Activated CD4-positive, CD25-positive, alpha-beta regulatory T cell treated with anti-CD3 and anti-CD28 coated beads, Interleukin-2, amount 50 U/mL, for 24 hours (primary cell): ENCODE measurements around the gene COMMD6.
A peak's percentile ranks its signal among the peaks of the same experiment; 100 is the strongest.

Experiments used
- ATAC-seq, 2 donors: fragments of 150-1000 bp; cut with Tn5 transposase; one replicate each; pipeline ENCODE4 v1.10.0; 2021; ENCODE audit warnings: mild to moderate bottlenecking in 1 of 2, moderate library complexity in 1 of 2

Gene COMMD6

DNA sequence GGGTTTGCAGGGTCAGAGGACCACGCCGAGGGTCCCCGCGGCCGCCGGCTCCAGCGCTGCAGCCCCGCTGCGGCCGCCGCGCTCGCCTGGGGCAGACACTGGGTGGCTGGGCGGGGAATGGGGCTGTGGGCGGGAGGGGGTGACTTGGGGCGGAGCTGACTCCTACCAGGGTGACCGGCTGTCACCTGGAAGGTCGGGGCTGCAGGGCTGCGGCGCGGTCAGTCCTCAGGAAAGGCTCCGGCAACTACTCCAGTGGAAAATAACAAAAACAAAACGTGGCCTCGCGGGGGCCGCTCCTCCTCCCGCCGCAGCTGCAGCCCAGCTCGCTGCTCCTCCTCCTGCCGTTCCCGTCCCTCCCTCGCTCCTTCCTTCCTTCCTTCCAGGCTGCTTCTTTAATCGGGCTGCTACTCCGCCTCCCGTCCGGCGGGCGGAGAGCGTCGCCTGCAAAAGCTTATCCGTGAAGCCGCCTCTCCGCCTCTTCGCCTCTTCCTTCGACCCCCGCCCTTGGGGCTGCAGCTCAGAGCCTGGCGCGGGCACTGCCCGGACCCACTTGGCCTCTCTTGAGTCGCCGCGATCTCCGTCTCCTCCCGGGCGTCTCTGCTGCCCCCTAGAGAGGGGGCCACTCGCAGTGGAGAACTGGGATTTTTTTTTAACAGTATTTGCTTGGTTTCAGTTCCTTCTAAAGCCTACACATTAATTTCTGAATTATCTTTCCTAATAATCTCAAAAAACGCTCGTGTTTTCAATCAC lies 55.4 kb downstream of the COMMD6 start, which contains the start of gene TBC1D4:
TSS of gene TBC1D4 (minus strand) at position 100 of the 750 bp plus-strand sequence. CDS start 402 bp downstream, outside the sequence.
- peak; percentile 74 for ATAC-seq

DNA sequence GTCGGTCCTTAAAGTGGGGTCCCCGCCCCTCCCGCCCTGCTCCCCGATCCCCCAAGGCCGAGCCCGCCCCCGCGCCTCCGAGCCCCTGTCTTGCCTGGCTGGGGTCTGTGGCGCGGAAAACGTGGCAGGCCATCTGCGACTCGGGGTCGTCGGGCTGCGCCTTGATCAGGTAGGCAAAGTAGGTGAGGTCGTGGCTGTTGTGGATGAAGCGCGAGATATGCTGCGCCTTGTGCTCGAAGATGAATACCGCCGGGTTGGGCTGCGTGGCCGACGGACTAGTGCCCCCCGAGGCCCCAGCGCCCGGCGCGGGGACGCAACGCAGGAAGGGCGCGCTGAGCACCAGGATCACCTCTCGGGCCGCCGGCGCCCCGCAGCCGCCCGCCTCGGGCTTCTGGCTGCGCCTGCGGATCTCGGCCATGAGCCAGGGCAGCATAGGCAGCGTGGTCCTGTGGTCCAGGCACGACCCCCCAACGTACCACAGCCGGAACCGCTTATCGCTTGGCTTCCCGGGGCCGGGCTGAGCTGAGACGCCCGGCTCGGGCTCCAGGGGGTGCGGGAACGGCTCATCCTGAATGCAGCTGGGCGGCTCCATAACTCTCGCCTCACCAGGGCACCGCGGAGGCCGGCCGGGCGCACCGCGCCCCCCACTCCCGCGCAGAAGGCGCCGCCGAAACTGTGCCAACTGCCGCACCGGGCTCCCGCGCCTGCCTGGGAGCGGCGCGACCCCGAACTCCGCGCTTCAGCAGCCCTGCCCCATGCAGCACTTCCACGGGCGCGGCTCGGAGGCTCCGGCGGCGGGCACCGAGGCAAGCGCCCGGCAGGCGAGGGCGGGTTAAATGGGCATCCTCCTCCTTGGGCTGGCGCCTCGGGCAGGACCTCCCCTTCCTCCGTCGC lies 56.2 kb downstream of the COMMD6 start:
- ATAC-seq, result peak; percentile 33 to 38

DNA sequence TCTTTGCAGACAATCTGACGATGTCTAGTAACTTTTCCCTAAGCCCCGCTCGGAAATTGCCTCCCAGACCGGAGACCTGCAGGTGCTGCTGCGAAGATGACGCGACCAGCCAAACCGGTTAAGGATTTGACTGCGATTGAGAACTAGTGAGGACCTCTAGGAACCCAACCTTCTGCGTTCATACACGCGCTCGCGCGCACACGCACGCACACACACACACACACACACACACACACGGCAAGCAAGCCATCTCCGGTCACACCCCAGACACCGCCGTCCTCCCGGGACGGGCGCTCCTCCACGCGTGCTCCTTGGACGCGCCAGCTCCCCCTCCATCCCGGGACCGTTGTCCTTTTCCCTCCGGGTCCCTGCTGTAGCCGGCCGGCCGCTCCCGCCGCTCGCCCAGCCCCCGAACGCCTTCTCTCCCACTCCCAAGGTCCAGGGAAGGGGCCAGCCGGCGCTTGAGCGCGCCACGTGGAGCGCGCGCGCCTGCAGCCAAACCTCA lies 56.9 kb downstream of the COMMD6 start:
- ATAC-seq, result peak in 1 of 2 donors; percentile 5

DNA sequence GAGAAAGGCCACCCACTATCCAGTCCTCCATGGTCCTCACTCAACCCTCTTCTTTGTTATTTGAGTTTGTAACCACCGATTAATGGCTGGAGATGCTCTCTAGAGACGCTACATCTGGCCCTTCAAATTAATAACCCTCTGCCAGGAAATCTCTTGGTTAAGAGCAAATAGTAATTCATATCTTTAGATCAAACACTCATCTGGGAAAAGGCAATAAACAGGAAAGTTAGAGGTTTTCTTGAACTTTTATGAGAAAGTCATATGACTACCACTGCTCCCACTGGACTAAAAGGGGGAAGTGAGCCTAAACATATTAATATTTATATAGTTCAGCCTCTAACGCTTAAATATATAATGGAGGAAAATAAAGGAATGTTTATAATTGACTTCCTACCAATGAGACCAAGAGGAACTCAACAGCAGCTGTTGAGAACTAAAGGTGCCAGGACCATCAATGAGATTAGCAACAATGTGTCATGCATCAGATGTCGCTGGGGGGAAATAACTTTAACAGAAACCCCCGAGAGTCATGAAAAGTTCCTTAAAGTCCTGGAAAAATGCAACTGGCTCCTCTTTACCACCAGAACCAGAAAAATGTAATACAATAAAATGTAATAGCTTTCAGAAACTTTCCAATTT lies 58.4 kb downstream of the COMMD6 start:
- ATAC-seq, result no peak

DNA sequence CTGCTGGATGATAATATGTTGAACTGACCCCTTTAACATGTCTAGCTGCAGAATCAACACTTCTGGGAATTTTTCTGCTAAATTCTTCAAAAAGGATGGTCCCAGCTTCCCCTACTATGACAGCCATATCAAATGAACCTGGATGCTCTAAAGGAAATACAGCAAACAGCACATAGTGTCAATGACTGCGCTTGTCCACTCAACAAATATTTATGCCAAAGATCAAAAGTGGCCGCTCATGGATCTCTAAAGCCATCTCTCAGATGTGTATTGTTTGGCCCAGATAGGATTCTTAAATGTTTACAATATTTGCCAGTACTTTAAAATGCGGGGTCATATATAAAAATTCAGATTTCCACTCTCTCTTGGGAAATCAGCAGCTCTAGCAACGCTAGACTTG lies 59.0 kb downstream of the COMMD6 start:
- no peak for ATAC-seq
